GM12874 (cell line): Measurements from ENCODE around the gene PCP4L1.

Source experiments
- CTCF ChIP-seq: IDR thresholded peaks from 2 replicates; pipeline ENCODE4 v1.5.1; 2011; ENCODE audit warnings: low read depth, mild to moderate bottlenecking, control low read depth, low read length, moderate library complexity; ENCODE audit not compliant: insufficient read depth

Gene PCP4L1

GRCh38 chr1:161233102-161233501 lies 25.4 kb upstream of the PCP4L1 start:
- no peak for TF ChIP-seq CTCF

GRCh38 chr1:161235957-161236775 lies 22.4 kb upstream of the PCP4L1 start:
- TF ChIP-seq CTCF: no peak

GRCh38 chr1:161238039-161238473 lies 20.5 kb upstream of the PCP4L1 start, which contains the start of gene NR1I3:
NR1I3 (minus strand) TSS chr1:161238203; CDS start chr1:161236565, 1,638 bp downstream.
- no peak for TF ChIP-seq CTCF

- no peak for TF ChIP-seq CTCF
These were observed 16.9 kb upstream of the PCP4L1 start for GRCh38 chr1:161241682-161242081.

- no peak for TF ChIP-seq CTCF
These were observed 16.2 kb upstream of the PCP4L1 start for GRCh38 chr1:161242313-161242712.

GRCh38 chr1:161244888-161245287 lies 13.7 kb upstream of the PCP4L1 start:
- TF ChIP-seq CTCF: no peak

GRCh38 chr1:161250829-161251228 lies 7.7 kb upstream of the PCP4L1 start:
- TF ChIP-seq CTCF: no peak
